Activated CD8-positive, alpha-beta T cell treated with anti-CD3 and anti-CD28 coated beads for 36 hours (primary cell): ENCODE measurements around the gene LIPE. TPM values are rescaled to one million over a fixed set of nuclear protein-coding genes. Genes with fewer than 3 reads are reported as not detected.
A peak's percentile ranks its signal among the peaks of the same experiment; 100 is the strongest.

Experiments
- ATAC-seq: fragments of 200-7000 bp; cut with Tn5 transposase; one replicate; pipeline ENCODE4 v1.10.0; 2021; ENCODE audit warnings: mild to moderate bottlenecking, moderate library complexity
- CTCF ChIA-PET: fragments of 350-600 bp; sonication (Branson Sonifier 250); formaldehyde crosslinking; loops from one replicate; lab custom pipeline; 2021; ENCODE audit warnings: antibody characterized with exemption; lab: Charles Lee
- POLR2A ChIA-PET: fragments of 350-600 bp; sonication (Branson Sonifier 250); formaldehyde crosslinking; loops from one replicate; lab custom pipeline; 2021; ENCODE audit warnings: antibody characterized with exemption; lab: Charles Lee
- DNase-seq: peaks from one replicate; pipeline ENCODE4 v3.0.0-alpha.2; 2020
- H3K27ac Mint-ChIP-seq: one replicate; pipeline ENCODE4 v1.8.0; 2021; ENCODE audit warnings: mild to moderate bottlenecking, mixed read lengths
- H3K27me3 Mint-ChIP-seq: one replicate; pipeline ENCODE4 v1.8.0; 2021; ENCODE audit warnings: mixed read lengths
- H3K36me3 Mint-ChIP-seq: one replicate; pipeline ENCODE4 v1.8.0; 2021; ENCODE audit warnings: low read depth, mixed read lengths
- H3K4me1 Mint-ChIP-seq: one replicate; pipeline ENCODE4 v1.8.0; 2021; ENCODE audit warnings: low read depth, mixed read lengths
- H3K4me3 Mint-ChIP-seq: one replicate; pipeline ENCODE4 v1.8.0; 2021; ENCODE audit warnings: mild to moderate bottlenecking, moderate library complexity, mixed read lengths
- H3K9me3 Mint-ChIP-seq: one replicate; pipeline ENCODE4 v1.8.0; 2021; ENCODE audit warnings: mixed read lengths
- intact Hi-C: fragments of 100-400 bp; cut with micrococcal nuclease; formaldehyde crosslinking; loops from one replicate; pipeline ENCODE4 v1.10.0; 2022
- total RNA-seq, 2 experiments: library from RNA; stranded (reverse); gene quantifications; one replicate each; pipeline ENCODE4 v1.2.3, GENCODE V29; 2021
- TF ChIP-seq, protein P1 (sequence below): fragments of 200-600 bp; IDR thresholded peaks from one replicate; pipeline ENCODE4 v1.8.0; 2022; ENCODE audit warnings: antibody characterized with exemption, mild to moderate bottlenecking

Gene LIPE
- total RNA-seq, 2 experiments from 2014 or later: 28.4 to 34.3 TPM

DNA sequence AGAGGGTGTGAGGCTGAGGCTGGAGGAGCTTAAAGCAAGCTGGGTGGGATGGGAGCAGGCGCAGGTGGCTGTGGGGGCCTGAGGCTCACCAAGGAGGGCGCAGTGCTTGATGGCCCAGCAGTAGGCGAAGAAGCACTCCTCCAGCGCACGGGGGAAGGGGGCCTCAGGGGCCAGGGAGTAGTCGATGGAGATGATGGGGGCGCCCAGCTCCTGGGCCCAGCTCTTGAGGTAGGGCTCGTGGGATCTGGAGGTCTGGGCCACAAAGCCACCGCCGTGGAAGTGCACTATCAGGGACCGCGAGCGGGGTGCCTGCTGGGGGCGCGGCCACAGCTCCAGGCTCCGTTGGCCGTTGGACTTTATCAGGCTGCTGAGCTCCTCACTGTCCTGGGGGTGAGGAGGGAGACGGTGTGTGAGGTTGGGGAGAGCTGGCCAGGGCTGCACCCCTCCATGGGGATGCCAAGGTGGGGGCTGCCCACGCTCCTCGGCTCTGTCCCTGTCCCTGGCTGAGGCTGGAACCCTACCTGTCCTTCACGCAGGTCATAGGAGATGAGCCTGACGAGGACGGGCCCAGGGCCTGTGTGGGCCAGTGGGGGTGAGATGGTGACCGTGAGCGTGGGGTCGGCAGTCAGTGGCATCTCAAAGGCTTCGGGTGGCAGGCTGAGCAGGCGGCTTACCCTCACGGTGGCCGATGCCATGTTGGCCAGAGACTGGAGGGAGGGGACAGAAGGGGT, 19.9 kb downstream of the LIPE start:
- H3K9me3 Mint-ChIP-seq: no peaks in the 10 kb centered on the region
- CTCF ChIA-PET: interaction anchor here (0.9 to 1.3 kb wide), 3 partner anchors 11 to 43 kb away, joined by 3 to 5 read pairs (median 4); no protein-coding TSS in a partner anchor
- H3K36me3 Mint-ChIP-seq: peaks cover 19% of the 10 kb centered on the region
- DNase-seq: no peak
- intact Hi-C loops: no loop called here
- POLR2A ChIA-PET: interaction anchor here (0.5 kb wide), 1 partner anchor 76 kb away, joined by 3 read pairs; no protein-coding TSS in a partner anchor
- H3K4me3 Mint-ChIP-seq: no peak overlapping the region
- no peak overlapping the region for H3K27ac Mint-ChIP-seq
- ATAC-seq: no peak
- H3K27me3 Mint-ChIP-seq: no peaks in the 10 kb centered on the region
- H3K4me1 Mint-ChIP-seq: peaks cover 2% of the 10 kb centered on the region
- TF ChIP-seq, protein P1, sequence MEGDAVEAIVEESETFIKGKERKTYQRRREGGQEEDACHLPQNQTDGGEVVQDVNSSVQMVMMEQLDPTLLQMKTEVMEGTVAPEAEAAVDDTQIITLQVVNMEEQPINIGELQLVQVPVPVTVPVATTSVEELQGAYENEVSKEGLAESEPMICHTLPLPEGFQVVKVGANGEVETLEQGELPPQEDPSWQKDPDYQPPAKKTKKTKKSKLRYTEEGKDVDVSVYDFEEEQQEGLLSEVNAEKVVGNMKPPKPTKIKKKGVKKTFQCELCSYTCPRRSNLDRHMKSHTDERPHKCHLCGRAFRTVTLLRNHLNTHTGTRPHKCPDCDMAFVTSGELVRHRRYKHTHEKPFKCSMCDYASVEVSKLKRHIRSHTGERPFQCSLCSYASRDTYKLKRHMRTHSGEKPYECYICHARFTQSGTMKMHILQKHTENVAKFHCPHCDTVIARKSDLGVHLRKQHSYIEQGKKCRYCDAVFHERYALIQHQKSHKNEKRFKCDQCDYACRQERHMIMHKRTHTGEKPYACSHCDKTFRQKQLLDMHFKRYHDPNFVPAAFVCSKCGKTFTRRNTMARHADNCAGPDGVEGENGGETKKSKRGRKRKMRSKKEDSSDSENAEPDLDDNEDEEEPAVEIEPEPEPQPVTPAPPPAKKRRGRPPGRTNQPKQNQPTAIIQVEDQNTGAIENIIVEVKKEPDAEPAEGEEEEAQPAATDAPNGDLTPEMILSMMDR: no peak

DNA sequence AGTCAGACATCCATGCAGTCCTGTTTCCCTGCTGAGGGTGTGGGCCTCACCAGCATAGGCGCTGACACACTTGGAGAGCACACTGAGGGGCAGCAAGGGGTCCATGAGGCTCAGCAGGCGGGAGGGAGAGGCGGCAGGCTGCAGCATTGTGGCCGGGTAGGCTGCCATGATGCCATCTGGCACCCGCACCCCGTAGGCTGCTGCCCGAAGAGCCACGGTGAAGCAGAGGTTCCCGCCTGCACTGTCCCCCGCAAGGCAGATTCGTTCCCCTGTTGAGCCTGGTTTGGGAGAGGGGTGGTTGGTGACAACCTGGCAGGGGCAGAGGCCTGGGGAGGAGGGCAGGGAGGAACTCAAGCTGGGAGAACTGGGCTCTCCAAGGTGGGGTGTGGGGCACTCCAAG, 21.1 kb downstream of the LIPE start:
- H3K27ac Mint-ChIP-seq: no peak overlapping the region
- POLR2A ChIA-PET: no interaction called here
- H3K36me3 Mint-ChIP-seq: peaks cover 19% of the 10 kb centered on the region
- intact Hi-C loops: no loop called here
- DNase-seq (no peak), ATAC-seq (no peak)
- TF ChIP-seq, protein P1: no peak
- H3K9me3 Mint-ChIP-seq: no peaks in the 10 kb centered on the region
- CTCF ChIA-PET: interaction anchor here (0.9 kb wide), 1 partner anchor 27 kb away, joined by 3 read pairs; no protein-coding TSS in a partner anchor
- H3K4me1 Mint-ChIP-seq: peaks cover 9% of the 10 kb centered on the region
- H3K27me3 Mint-ChIP-seq: no peaks in the 10 kb centered on the region
- no peak overlapping the region for H3K4me3 Mint-ChIP-seq

DNA sequence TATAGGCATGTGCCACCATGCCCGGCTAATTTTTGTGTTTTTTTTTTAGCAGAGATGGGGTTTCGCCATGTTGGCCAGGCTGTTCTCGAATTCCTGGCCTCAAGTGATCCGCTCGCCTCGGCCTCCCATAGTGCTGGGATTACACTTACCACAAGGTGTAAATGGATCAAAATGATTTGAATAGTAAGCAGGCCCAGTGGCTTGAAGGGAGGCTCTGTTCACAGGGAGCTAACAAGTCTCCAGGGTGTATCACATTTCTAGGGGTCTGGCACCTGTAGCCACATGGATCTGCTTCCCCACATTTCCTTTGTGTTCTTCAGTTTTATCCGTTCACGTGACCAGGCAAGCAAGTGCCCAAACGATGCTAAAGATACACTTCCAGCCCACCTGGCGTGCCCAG, 23.6 kb downstream of the LIPE start:
- TF ChIP-seq, protein P1: no peak
- ChIA-PET CTCF (interaction anchor here (1.0 kb wide), 1 partner anchor 35 kb away, joined by 3 read pairs; no protein-coding TSS in a partner anchor), POLR2A (no interaction called here)
- Mint-ChIP-seq H3K4me1 (peaks cover 28% of the 10 kb centered on the region), H3K4me3 (no peak overlapping the region), H3K36me3 (peaks cover 19% of the 10 kb centered on the region), H3K27ac (no peak overlapping the region), H3K9me3 (no peaks in the 10 kb centered on the region), H3K27me3 (no peaks in the 10 kb centered on the region)
- ATAC-seq (no peak), DNase-seq (no peak)
- intact Hi-C loops: no loop called here

DNA sequence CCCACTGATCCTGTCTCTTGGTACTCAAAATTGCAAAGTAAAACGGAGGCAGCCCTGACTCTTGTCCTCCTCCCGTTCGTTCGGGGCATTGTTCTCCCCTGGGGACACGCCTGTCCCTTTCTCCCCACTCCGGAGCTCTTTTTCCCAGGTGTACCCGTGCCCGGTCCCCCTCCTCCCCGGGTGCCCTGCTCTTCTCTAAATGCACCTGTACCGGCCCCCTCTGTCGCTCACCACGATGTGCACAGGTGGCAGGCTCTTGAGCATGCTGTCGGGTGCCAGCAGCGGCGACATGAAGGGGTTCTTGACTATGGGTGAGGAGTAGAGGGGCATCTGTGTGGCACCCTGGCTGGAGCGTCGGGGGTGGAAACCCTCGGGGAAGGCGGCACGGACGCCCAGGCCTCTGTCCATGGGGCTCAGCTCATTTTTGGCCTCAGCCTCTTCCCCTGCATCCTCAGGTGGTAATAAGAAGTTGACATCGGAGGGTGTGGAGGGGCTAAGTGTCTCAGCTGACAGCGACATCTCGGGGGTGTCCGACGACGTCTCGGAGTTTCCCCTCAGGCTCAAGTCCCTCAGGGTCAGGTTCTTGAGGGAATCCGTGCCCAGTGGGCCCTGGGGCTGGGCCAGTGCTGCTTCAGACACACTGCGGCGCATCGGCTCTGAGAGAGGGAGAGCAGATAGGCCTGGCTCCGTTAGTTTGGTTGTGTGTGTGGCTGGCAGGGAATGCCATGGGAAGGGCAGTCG, 24.6 kb downstream of the LIPE start:
- H3K9me3 Mint-ChIP-seq: no peaks in the 10 kb centered on the region
- POLR2A ChIA-PET: interaction anchor here (1.6 kb wide), 1 partner anchor 18 kb away, joined by 4 read pairs; no protein-coding TSS in a partner anchor
- no peak for ATAC-seq
- TF ChIP-seq, protein P1: no peak
- peaks cover 15% of the 10 kb centered on the region for H3K36me3 Mint-ChIP-seq
- intact Hi-C loops: no loop called here
- peak overlapping the region; percentile 73 for H3K4me3 Mint-ChIP-seq
- H3K27me3 Mint-ChIP-seq: no peaks in the 10 kb centered on the region
- H3K27ac Mint-ChIP-seq: peak overlapping the region; percentile 30
- CTCF ChIA-PET: interaction anchor here (1.1 to 3.2 kb wide), 4 partner anchors 9 to 294 kb away, joined by 3 to 17 read pairs (median 10); no protein-coding TSS in a partner anchor
- DNase-seq: no peak
- peaks cover 34% of the 10 kb centered on the region for H3K4me1 Mint-ChIP-seq
